ENCODE results near the gene C14orf119.

Gene C14orf119

GRCh38 chr14:23112359-23113178 lies 17.3 kb downstream of the C14orf119 start:
- no peak overlapping the region for H3K4me3 ChIP-seq (ENCODE audit: low read length)
- no peak overlapping the region for H3K27ac ChIP-seq (ENCODE audit: low read length)
- 100% methylated on average over 1 of the region's 12 CpGs for WGBS (ENCODE audit: insufficient coverage, insufficient read length)
- no peaks in the 10 kb centered on the region for H3K27me3 ChIP-seq (ENCODE audit: control insufficient read depth, insufficient read depth, low read length)
- H3K36me3 ChIP-seq (ENCODE audit: control insufficient read depth, insufficient read depth, low read length) = no peaks in the 10 kb centered on the region
- H3K9me3 ChIP-seq (ENCODE audit: control insufficient read depth, insufficient read depth, low read length) = no peaks in the 10 kb centered on the region
- peaks cover 4% of the 10 kb centered on the region for H3K4me1 ChIP-seq (ENCODE audit: control insufficient read depth, insufficient read depth, low read length)
- no peak for DNase-seq (ENCODE audit: low read depth, low spot score)

GRCh38 chr14:23113431-23114119 lies 18.3 kb downstream of the C14orf119 start:
- Histone ChIP-seq H3K4me3 (ENCODE audit: low read length) (no peak overlapping the region), H3K9me3 (ENCODE audit: control insufficient read depth, insufficient read depth, low read length) (no peaks in the 10 kb centered on the region), H3K36me3 (ENCODE audit: control insufficient read depth, insufficient read depth, low read length) (no peaks in the 10 kb centered on the region), H3K27me3 (ENCODE audit: control insufficient read depth, insufficient read depth, low read length) (no peaks in the 10 kb centered on the region), H3K27ac (ENCODE audit: low read length) (no peak overlapping the region), H3K4me1 (ENCODE audit: control insufficient read depth, insufficient read depth, low read length) (peaks cover 4% of the 10 kb centered on the region)
- DNase-seq (ENCODE audit: low read depth, low spot score) = no peak
- no CpG with 5 or more reads among the region's 10 CpGs for WGBS (ENCODE audit: insufficient coverage, insufficient read length)

GRCh38 chr14:23114120-23114458 lies 18.8 kb downstream of the C14orf119 start:
- WGBS (ENCODE audit: insufficient coverage, insufficient read length) = no CpG with 5 or more reads among the region's 5 CpGs
- no peak for DNase-seq (ENCODE audit: low read depth, low spot score)
- H3K4me1 ChIP-seq (ENCODE audit: control insufficient read depth, insufficient read depth, low read length) = peaks cover 4% of the 10 kb centered on the region
- no peaks in the 10 kb centered on the region for H3K9me3 ChIP-seq (ENCODE audit: control insufficient read depth, insufficient read depth, low read length)
- H3K27me3 ChIP-seq (ENCODE audit: control insufficient read depth, insufficient read depth, low read length) = no peaks in the 10 kb centered on the region
- no peaks in the 10 kb centered on the region for H3K36me3 ChIP-seq (ENCODE audit: control insufficient read depth, insufficient read depth, low read length)
- H3K4me3 ChIP-seq (ENCODE audit: low read length) = no peak overlapping the region
- no peak overlapping the region for H3K27ac ChIP-seq (ENCODE audit: low read length)

GRCh38 chr14:23114669-23115038 lies 19.3 kb downstream of the C14orf119 start:
- Histone ChIP-seq H3K27ac (ENCODE audit: low read length) (no peak overlapping the region), H3K9me3 (ENCODE audit: control insufficient read depth, insufficient read depth, low read length) (no peaks in the 10 kb centered on the region), H3K4me1 (ENCODE audit: control insufficient read depth, insufficient read depth, low read length) (peaks cover 4% of the 10 kb centered on the region), H3K27me3 (ENCODE audit: control insufficient read depth, insufficient read depth, low read length) (no peaks in the 10 kb centered on the region), H3K4me3 (ENCODE audit: low read length) (no peak overlapping the region), H3K36me3 (ENCODE audit: control insufficient read depth, insufficient read depth, low read length) (no peaks in the 10 kb centered on the region)
- no CpG with 5 or more reads among the region's 4 CpGs for WGBS (ENCODE audit: insufficient coverage, insufficient read length)
- DNase-seq (ENCODE audit: low read depth, low spot score) = no peak

GRCh38 chr14:23115039-23115731 lies 19.9 kb downstream of the C14orf119 start:
- Histone ChIP-seq H3K27ac (ENCODE audit: low read length) (no peak overlapping the region), H3K27me3 (ENCODE audit: control insufficient read depth, insufficient read depth, low read length) (no peaks in the 10 kb centered on the region), H3K9me3 (ENCODE audit: control insufficient read depth, insufficient read depth, low read length) (no peaks in the 10 kb centered on the region), H3K4me3 (ENCODE audit: low read length) (no peak overlapping the region), H3K4me1 (ENCODE audit: control insufficient read depth, insufficient read depth, low read length) (peaks cover 4% of the 10 kb centered on the region), H3K36me3 (ENCODE audit: control insufficient read depth, insufficient read depth, low read length) (no peaks in the 10 kb centered on the region)
- DNase-seq (ENCODE audit: low read depth, low spot score) = no peak
- no CpG with 5 or more reads among the region's 10 CpGs for WGBS (ENCODE audit: insufficient coverage, insufficient read length)

GRCh38 chr14:23115918-23116317 lies 20.6 kb downstream of the C14orf119 start:
- no peak for DNase-seq (ENCODE audit: low read depth, low spot score)
- no peaks in the 10 kb centered on the region for H3K9me3 ChIP-seq (ENCODE audit: control insufficient read depth, insufficient read depth, low read length)
- no CpG with 5 or more reads among the region's 5 CpGs for WGBS (ENCODE audit: insufficient coverage, insufficient read length)
- H3K36me3 ChIP-seq (ENCODE audit: control insufficient read depth, insufficient read depth, low read length) = no peaks in the 10 kb centered on the region
- H3K4me3 ChIP-seq (ENCODE audit: low read length) = no peak overlapping the region
- no peaks in the 10 kb centered on the region for H3K27me3 ChIP-seq (ENCODE audit: control insufficient read depth, insufficient read depth, low read length)
- H3K4me1 ChIP-seq (ENCODE audit: control insufficient read depth, insufficient read depth, low read length) = peaks cover 4% of the 10 kb centered on the region
- no peak overlapping the region for H3K27ac ChIP-seq (ENCODE audit: low read length)

- WGBS (ENCODE audit: insufficient coverage, insufficient read length) = no CpG with 5 or more reads among the region's 32 CpGs
Observed at GRCh38 chr14:23117371-23118020, 22.2 kb downstream of the C14orf119 start.

GRCh38 chr14:23118506-23119362 lies 23.4 kb downstream of the C14orf119 start, which contains the start of gene CEBPE:
TSS of gene CEBPE (minus strand) at chr14:23119255. CDS start at chr14:23119091, 164 bp downstream.
- Histone ChIP-seq H3K27ac (ENCODE audit: low read length) (no peak within 1 kb of the TSS), H3K27me3 (ENCODE audit: control insufficient read depth, insufficient read depth, low read length) (no peaks in the 10 kb centered on the region)
- DNase-seq (ENCODE audit: low read depth, low spot score) = no peak

More at GRCh38 chr14:23117371-23118020, 22.2 kb downstream of the C14orf119 start:
- no peaks in the 10 kb centered on the region for H3K27me3 ChIP-seq (ENCODE audit: control insufficient read depth, insufficient read depth, low read length)
- H3K36me3 ChIP-seq (ENCODE audit: control insufficient read depth, insufficient read depth, low read length) = no peaks in the 10 kb centered on the region
- no peak for DNase-seq (ENCODE audit: low read depth, low spot score)
- peaks cover 4% of the 10 kb centered on the region for H3K4me1 ChIP-seq (ENCODE audit: control insufficient read depth, insufficient read depth, low read length)
- H3K9me3 ChIP-seq (ENCODE audit: control insufficient read depth, insufficient read depth, low read length) = no peaks in the 10 kb centered on the region
- no peak overlapping the region for H3K27ac ChIP-seq (ENCODE audit: low read length)
- H3K4me3 ChIP-seq (ENCODE audit: low read length) = no peak overlapping the region

GRCh38 chr14:23119363-23120327 lies 24.3 kb downstream of the C14orf119 start:
- DNase-seq (ENCODE audit: low read depth, low spot score) = no peak

More at GRCh38 chr14:23118506-23119362, 23.4 kb downstream of the C14orf119 start, which contains the start of gene CEBPE:
- Histone ChIP-seq H3K36me3 (ENCODE audit: control insufficient read depth, insufficient read depth, low read length) (no peaks in the 10 kb centered on the region), H3K4me1 (ENCODE audit: control insufficient read depth, insufficient read depth, low read length) (peaks cover 1% of the 10 kb centered on the region), H3K4me3 (ENCODE audit: low read length) (no peak within 1 kb of the TSS), H3K9me3 (ENCODE audit: control insufficient read depth, insufficient read depth, low read length) (no peaks in the 10 kb centered on the region)
- WGBS (ENCODE audit: insufficient coverage, insufficient read length) = no CpG with 5 or more reads among the region's 32 CpGs

More at GRCh38 chr14:23119363-23120327, 24.3 kb downstream of the C14orf119 start:
- Histone ChIP-seq H3K9me3 (ENCODE audit: control insufficient read depth, insufficient read depth, low read length) (no peaks in the 10 kb centered on the region), H3K4me3 (ENCODE audit: low read length) (no peak overlapping the region), H3K27ac (ENCODE audit: low read length) (no peak overlapping the region), H3K27me3 (ENCODE audit: control insufficient read depth, insufficient read depth, low read length) (no peaks in the 10 kb centered on the region), H3K36me3 (ENCODE audit: control insufficient read depth, insufficient read depth, low read length) (no peaks in the 10 kb centered on the region), H3K4me1 (ENCODE audit: control insufficient read depth, insufficient read depth, low read length) (no peaks in the 10 kb centered on the region; the same call in 1 of the 2 replicates)
- WGBS (ENCODE audit: insufficient coverage, insufficient read length) = no CpG with 5 or more reads among the region's 16 CpGs

Measured in iPS DF 6.9 (cell line).